ENCODE results near the gene C16orf82. TPM values are rescaled to one million over a fixed set of nuclear protein-coding genes. Genes with fewer than 3 reads are reported as not detected.

Gene C16orf82
- total and polyA plus RNA-seq, 9 of the 15 experiments (the other 6 are each of a cell fraction or from before 2014, with no cell fraction given) = not detected

- TF ChIP-seq MTA3 (IDR thresholded peaks at IDR 0.05; ENCODE audit: borderline replicate concordance) = no peak
- no peak for TF ChIP-seq NCOR1 (IDR thresholded peaks at IDR 0.05)
- TF ChIP-seq MYNN (IDR thresholded peaks at IDR 0.05) = no peak
- no peak for TF ChIP-seq MYNN (CRISPR knock-in tag; IDR thresholded peaks at IDR 0.05)
- TF ChIP-seq PRMT5 (CRISPR knock-in tag; IDR thresholded peaks at IDR 0.05) = no peak
- TF ChIP-seq NFRKB (IDR thresholded peaks at IDR 0.05; ENCODE audit: low read depth) = no peak
- no peak for TF ChIP-seq TFAP4 (CRISPR knock-in tag; IDR thresholded peaks at IDR 0.05; ENCODE audit: borderline replicate concordance)
- no peak for TF ChIP-seq KLF13 (tag; IDR thresholded peaks at IDR 0.05; ENCODE audit: borderline replicate concordance, low read depth)
- TF ChIP-seq ZNF707 (CRISPR knock-in tag; conservative IDR thresholded peaks at IDR 0.05) = no peak
- TF ChIP-seq REST (IDR thresholded peaks at IDR 0.05; ENCODE audit: borderline replicate concordance) = peak; percentile 65
- no peak for TF ChIP-seq REST (CRISPR knock-in tag; IDR thresholded peaks at IDR 0.05; ENCODE audit: low read depth)
- no peak for TF ChIP-seq ZNF589 (CRISPR knock-in tag; IDR thresholded peaks at IDR 0.05; ENCODE audit: low read depth)
- TF ChIP-seq ASH1L (IDR thresholded peaks at IDR 0.05; ENCODE audit: borderline replicate concordance, low read depth, partially characterized antibody) = no peak
- peak; percentile 21 to 25; a peak in 1 of 4 replicates for TF ChIP-seq MAZ (CRISPR knock-in tag; conservative IDR thresholded peaks at IDR 0.05 in 1 of 2, IDR thresholded peaks at IDR 0.05 in 1 of 2)
Observed at GRCh38 chr16:27109666-27110523, 43.2 kb downstream of the C16orf82 start (continued).
